ENCODE measurements around the gene KDM5C.
A peak's percentile ranks its signal among the peaks of the same experiment; 100 is the strongest.

Gene KDM5C

DNA sequence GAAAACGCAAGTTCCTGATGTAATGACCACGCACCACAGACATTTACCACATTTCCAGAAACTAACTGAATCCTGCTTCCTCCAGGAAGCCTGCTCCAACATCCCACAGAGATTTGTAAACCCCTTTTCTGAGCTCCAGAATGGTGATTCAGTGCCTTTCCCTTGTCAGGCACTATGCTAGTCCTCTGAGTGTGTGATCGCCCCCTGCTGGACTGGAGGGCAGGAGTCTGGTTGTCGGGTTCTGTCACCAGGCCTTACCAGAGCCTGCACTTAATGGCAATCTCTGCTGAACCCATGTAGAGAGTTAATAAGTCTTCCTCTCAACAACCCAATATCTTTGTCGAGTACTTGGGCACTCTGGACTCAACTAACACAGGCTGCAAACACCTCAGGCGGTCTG is 14.5 kb upstream of the KDM5C start:
- no peak for DNase-seq (ENCODE audit: insufficient read length, low spot score)
- FAIRE-seq: no peak
- TF ChIP-seq SPI1 (IDR thresholded peaks at IDR 0.05; ENCODE audit: low read depth, low read length) (no peak), PAX5 (IDR thresholded peaks at IDR 0.05; ENCODE audit: insufficient read depth, low read length, severe bottlenecking) (no peak), TAF1 (IDR thresholded peaks at IDR 0.05; ENCODE audit: low read depth, low read length) (no peak), POLR2AphosphoS5 (IDR thresholded peaks at IDR 0.05; ENCODE audit: low read depth, low read length) (no peak), POU2F2 (IDR thresholded peaks at IDR 0.05; ENCODE audit: low read depth, low read length) (no peak), POLR2A (IDR thresholded peaks at IDR 0.05; ENCODE audit: low read depth, low read length) (no peak)

DNA sequence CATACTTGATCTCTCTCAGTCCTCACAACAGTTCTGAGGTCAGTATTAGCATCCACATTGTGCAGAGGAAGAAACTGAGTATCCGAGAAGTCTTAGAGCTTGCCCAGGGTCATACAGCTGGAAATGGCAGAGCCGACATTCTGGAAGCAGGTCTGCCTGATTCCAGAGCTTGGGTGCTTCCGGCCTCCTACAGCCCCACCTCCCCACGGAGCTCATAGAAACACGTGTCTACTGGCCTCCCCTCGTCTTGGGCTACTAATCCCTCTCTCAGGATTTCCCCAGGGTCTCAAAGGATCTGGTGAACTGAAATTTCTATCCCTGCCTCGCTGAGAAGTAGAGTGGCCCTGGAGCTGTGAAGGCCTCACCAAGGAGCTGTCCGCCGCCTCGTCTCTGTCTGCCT is 12.0 kb upstream of the KDM5C start:
- DNase-seq (ENCODE audit: insufficient read length, low spot score) (no peak), FAIRE-seq (no peak)
- TF ChIP-seq PAX5 (IDR thresholded peaks at IDR 0.05; ENCODE audit: insufficient read depth, low read length, severe bottlenecking) (no peak), POLR2AphosphoS5 (IDR thresholded peaks at IDR 0.05; ENCODE audit: low read depth, low read length) (no peak), TAF1 (IDR thresholded peaks at IDR 0.05; ENCODE audit: low read depth, low read length) (no peak), POU2F2 (IDR thresholded peaks at IDR 0.05; ENCODE audit: low read depth, low read length) (no peak), SPI1 (IDR thresholded peaks at IDR 0.05; ENCODE audit: low read depth, low read length) (no peak), POLR2A (IDR thresholded peaks at IDR 0.05; ENCODE audit: low read depth, low read length) (no peak)

DNA sequence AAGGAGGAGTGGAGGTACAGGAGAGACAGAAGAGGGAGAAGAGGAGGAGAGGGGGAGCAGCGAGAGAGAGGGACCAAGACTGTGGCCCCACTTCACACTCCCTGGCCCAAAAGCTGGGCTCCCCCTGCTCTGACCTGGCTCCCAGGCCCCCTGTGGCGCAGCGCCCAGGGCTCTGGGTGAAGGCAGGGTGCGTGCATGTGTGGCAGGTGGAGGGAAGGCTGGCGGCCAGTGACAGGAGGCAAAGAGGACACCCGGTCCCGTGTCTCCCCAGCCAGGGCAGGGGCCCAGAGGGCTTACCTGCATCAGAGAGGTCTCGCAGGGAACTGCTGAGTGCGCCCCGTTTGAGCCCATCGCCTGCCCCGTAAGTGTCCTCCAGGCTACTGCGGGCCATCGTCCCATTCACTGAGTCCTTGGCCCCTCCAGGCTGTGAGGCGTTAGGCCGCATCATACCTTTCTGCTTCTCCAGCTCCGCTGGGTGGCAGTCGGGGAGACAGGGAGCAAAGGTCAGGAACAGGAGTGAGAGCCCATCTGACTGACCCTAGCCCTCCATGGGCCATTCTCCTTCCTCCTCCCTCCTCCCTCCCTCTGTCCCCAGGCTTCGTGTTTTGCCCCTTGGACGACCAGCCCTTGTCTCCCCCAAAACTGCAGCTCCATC is 11.1 kb upstream of the KDM5C start:
- no peak for FAIRE-seq
- no peak for DNase-seq (ENCODE audit: insufficient read length, low spot score)
- no peak for TF ChIP-seq TAF1 (IDR thresholded peaks at IDR 0.05; ENCODE audit: low read depth, low read length)
- no peak for TF ChIP-seq POLR2A (IDR thresholded peaks at IDR 0.05; ENCODE audit: low read depth, low read length)

- DNase-seq (ENCODE audit: insufficient read length, low spot score) (no peak), FAIRE-seq (no peak)
These were observed 10.6 kb upstream of the KDM5C start for GRCh38 chrX:53235566-53235965.

DNA sequence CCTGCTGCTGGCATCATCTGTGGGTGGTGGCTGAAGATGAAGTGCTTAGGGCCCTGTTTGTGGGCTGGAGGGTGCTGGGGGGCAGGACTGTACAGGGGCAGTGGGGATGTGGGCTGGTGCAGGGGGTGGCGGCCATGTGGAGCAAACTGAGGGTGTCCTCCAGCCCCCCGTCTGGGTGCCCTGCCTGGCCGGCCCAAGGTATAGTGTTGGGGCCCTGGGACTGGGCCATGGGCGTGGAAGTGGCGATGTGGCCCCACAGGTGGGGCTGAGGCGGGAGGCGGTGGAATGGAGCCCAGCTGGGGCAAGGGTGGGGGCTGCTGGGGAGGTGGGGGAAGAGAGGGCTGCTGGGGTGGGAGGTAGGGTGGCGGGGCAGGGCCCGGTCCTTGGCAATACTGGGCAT is 9.5 kb upstream of the KDM5C start:
- no peak for TF ChIP-seq POLR2A (IDR thresholded peaks at IDR 0.05; ENCODE audit: low read depth, low read length)
- no peak for TF ChIP-seq TAF1 (IDR thresholded peaks at IDR 0.05; ENCODE audit: low read depth, low read length)
- TF ChIP-seq SPI1 (IDR thresholded peaks at IDR 0.05; ENCODE audit: low read depth, low read length): no peak
- TF ChIP-seq POLR2AphosphoS5 (IDR thresholded peaks at IDR 0.05; ENCODE audit: low read depth, low read length): no peak
- TF ChIP-seq PAX5 (IDR thresholded peaks at IDR 0.05; ENCODE audit: insufficient read depth, low read length, severe bottlenecking): no peak
- no peak for TF ChIP-seq POU2F2 (IDR thresholded peaks at IDR 0.05; ENCODE audit: low read depth, low read length)
- no peak for FAIRE-seq
- DNase-seq (ENCODE audit: insufficient read length, low spot score): no peak

More at GRCh38 chrX:53235566-53235965, 10.6 kb upstream of the KDM5C start:
- no peak for TF ChIP-seq SPI1 (IDR thresholded peaks at IDR 0.05; ENCODE audit: low read depth, low read length)
- TF ChIP-seq POU2F2 (IDR thresholded peaks at IDR 0.05; ENCODE audit: low read depth, low read length): no peak
- TF ChIP-seq POLR2AphosphoS5 (IDR thresholded peaks at IDR 0.05; ENCODE audit: low read depth, low read length): no peak
- no peak for TF ChIP-seq POLR2A (IDR thresholded peaks at IDR 0.05; ENCODE audit: low read depth, low read length)
- no peak for TF ChIP-seq PAX5 (IDR thresholded peaks at IDR 0.05; ENCODE audit: insufficient read depth, low read length, severe bottlenecking)
- no peak for TF ChIP-seq TAF1 (IDR thresholded peaks at IDR 0.05; ENCODE audit: low read depth, low read length)

GRCh38 chrX:53233536-53233935 is 8.5 kb upstream of the KDM5C start:
- DNase-seq (ENCODE audit: insufficient read length, low spot score) (no peak), FAIRE-seq (no peak)
- TF ChIP-seq TAF1 (IDR thresholded peaks at IDR 0.05; ENCODE audit: low read depth, low read length) (no peak), PAX5 (IDR thresholded peaks at IDR 0.05; ENCODE audit: insufficient read depth, low read length, severe bottlenecking) (no peak), POLR2AphosphoS5 (IDR thresholded peaks at IDR 0.05; ENCODE audit: low read depth, low read length) (no peak), POLR2A (IDR thresholded peaks at IDR 0.05; ENCODE audit: low read depth, low read length) (no peak), SPI1 (IDR thresholded peaks at IDR 0.05; ENCODE audit: low read depth, low read length) (no peak), POU2F2 (IDR thresholded peaks at IDR 0.05; ENCODE audit: low read depth, low read length) (no peak)

DNA sequence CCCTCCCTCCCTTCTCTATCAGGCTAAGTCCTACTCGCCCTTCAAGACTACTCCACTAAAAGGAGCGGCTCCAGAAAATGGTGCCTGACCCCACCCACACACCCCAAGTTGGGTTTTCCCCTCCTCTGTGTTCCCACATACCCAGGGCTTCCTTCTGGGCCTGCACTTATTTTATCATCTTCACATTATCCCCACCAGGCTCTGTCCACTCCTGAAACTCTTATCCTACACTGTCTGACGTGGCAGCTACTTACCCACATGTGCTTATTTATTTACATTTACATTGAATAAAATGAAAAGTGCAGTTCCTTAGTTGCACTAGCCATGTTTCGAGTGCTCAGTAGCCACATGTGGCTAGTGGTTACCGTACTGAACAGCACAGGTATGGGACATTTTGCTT is 5.1 kb upstream of the KDM5C start:
- DNase-seq (ENCODE audit: insufficient read length, low spot score) (no peak), FAIRE-seq (no peak)
- TF ChIP-seq POU2F2 (IDR thresholded peaks at IDR 0.05; ENCODE audit: low read depth, low read length) (no peak), POLR2AphosphoS5 (IDR thresholded peaks at IDR 0.05; ENCODE audit: low read depth, low read length) (no peak), POLR2A (IDR thresholded peaks at IDR 0.05; ENCODE audit: low read depth, low read length) (no peak), TAF1 (IDR thresholded peaks at IDR 0.05; ENCODE audit: low read depth, low read length) (no peak), PAX5 (IDR thresholded peaks at IDR 0.05; ENCODE audit: insufficient read depth, low read length, severe bottlenecking) (no peak), SPI1 (IDR thresholded peaks at IDR 0.05; ENCODE audit: low read depth, low read length) (no peak)

GRCh38 chrX:53227224-53227765 is 2.3 kb upstream of the KDM5C start:
- DNase-seq (ENCODE audit: insufficient read length, low spot score) (no peak), FAIRE-seq (no peak)
- no peak for TF ChIP-seq SPI1 (IDR thresholded peaks at IDR 0.05; ENCODE audit: low read depth, low read length)
- TF ChIP-seq PAX5 (IDR thresholded peaks at IDR 0.05; ENCODE audit: insufficient read depth, low read length, severe bottlenecking): no peak
- no peak for TF ChIP-seq TAF1 (IDR thresholded peaks at IDR 0.05; ENCODE audit: low read depth, low read length)
- no peak for TF ChIP-seq POLR2AphosphoS5 (IDR thresholded peaks at IDR 0.05; ENCODE audit: low read depth, low read length)
- no peak for TF ChIP-seq POLR2A (IDR thresholded peaks at IDR 0.05; ENCODE audit: low read depth, low read length)
- no peak for TF ChIP-seq POU2F2 (IDR thresholded peaks at IDR 0.05; ENCODE audit: low read depth, low read length)

DNA sequence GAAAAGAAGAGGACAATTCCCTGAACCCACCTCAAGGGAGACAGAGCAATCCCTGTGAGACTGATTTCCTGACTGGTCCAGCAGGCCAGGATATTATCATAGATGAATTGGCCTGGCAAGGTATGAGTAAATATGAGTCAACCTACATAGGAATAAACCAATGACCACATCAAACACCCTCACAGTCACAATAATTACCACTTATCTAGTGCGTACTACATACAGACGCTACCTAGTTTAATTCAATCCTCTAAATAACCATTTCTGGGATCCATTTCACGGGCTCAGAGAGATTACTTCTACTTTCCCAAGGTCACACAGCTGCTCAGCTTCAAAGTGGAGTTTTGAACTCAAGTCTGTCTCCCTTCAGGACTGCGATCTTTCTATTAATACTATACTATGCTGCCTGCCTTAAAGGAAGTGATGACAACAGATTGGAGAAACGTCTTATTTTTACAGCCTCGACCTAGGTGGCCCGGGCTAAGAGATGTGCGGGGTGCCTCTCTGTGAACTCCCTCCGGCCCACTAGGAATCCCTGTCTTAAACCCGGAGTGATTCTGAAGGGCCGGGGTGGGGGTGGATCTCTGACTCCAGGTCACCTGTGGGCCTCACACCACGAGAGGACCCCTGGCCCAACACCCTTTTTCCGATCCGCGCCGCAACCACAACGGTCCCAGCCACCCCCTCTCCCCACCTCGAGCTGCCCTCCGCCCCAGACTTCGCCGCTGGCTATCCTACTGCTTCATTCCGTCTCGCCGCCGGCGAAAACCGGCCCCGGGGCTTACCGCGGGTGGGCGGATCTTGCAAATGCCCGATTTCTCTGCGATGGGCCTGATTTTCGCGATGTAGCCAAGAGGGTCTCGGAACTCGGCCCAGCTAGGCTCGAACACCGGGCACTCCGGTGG is 800 bp downstream of the KDM5C start:
- TF ChIP-seq PAX5 (IDR thresholded peaks at IDR 0.05; ENCODE audit: insufficient read depth, low read length, severe bottlenecking) (no peak), POU2F2 (IDR thresholded peaks at IDR 0.05; ENCODE audit: low read depth, low read length) (no peak), TAF1 (IDR thresholded peaks at IDR 0.05; ENCODE audit: low read depth, low read length) (no peak), POLR2AphosphoS5 (IDR thresholded peaks at IDR 0.05; ENCODE audit: low read depth, low read length) (no peak), SPI1 (IDR thresholded peaks at IDR 0.05; ENCODE audit: low read depth, low read length) (no peak), POLR2A (IDR thresholded peaks at IDR 0.05; ENCODE audit: low read depth, low read length) (no peak)
- no peak for DNase-seq (ENCODE audit: insufficient read length, low spot score)
- peak; percentile 92 for FAIRE-seq

Data from GM12891 (cell line).